Measurements from ENCODE around the gene MADD.

MADD gene

DNA sequence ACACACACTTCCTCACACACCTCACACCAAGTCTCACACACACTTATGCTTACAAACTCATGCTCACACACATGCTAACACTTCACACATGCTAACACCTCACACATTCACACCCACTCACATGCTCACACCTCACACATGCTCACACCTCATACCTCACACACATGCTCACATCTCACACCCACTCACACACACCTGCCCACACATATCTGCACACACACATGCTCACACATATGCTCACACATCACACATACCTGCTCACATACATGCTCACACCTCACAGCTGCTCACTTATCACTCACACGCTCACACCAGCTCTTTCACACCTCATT, 87.0 kb downstream of the MADD start:
- no peak for DNase-seq (ENCODE audit: low read depth in 3 of 3)

DNA sequence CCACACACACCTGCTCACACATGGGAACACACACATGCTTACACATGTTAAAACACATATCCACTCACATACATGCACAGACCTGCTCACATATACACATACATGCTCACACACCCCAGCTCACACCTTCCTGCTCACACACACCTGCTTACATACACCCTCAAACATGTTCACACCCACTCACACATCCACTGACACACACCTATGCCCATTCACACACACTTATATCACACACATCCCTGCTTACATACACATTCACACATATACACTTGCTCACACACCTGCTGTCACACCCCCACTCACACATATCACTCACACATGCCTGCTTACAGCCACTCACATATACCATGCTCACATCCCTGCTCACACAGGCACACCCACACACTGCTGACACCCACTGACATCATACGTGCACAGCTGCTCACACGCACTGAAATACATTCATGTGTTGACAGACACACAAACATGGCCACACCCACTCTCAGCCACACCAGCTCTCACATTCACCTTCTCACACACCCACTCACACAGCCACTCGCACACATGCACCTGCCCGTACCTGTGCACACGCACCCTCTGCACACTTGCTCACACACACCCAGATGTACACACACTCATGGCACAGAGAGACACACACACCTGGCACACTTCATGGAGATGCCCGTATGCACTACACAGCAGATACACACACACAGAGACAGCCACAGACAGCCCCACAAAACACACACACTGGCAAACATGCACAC, 88.2 kb downstream of the MADD start:
- no peak for DNase-seq (ENCODE audit: low read depth in 3 of 3)

DNA sequence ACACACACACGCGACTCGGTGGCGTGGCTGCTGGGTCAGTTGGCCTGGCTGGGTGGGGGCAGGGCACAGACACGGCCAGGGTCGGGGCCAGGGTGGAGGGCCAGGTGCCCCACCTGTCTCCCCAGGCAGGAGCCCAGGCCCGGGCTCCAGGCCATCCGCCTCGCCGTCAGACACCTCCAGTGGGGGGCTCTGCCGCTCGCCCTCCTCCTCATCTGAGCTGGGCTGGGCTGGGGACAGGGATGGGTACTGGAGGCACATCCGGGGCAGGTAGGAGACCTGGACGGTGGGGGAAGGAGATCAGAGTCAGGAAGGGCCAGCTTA, 88.8 kb downstream of the MADD start:
- no peak for DNase-seq (ENCODE audit: low read depth in 3 of 3)

DNA sequence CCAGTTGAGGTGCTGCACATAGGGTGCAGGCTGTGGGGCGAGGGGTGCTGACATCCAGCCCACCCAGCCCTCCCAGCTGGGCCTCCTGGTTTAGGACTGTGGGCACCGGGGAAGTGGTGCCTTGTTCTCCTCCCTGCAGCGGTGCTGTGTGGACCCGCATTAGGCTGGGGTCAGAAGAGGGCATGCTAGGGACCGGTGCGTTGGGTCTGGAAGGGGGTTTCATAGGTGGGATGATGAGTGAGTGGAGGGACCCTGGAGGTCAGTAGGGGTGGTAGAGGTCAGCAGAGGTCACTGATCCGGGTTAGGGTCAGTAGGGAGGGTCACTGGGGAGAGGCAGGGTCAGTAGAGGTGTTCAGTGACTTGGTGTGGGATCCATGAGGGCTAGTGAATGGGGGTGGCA, 89.2 kb downstream of the MADD start:
- no peak for DNase-seq (ENCODE audit: low read depth in 3 of 3)

DNA sequence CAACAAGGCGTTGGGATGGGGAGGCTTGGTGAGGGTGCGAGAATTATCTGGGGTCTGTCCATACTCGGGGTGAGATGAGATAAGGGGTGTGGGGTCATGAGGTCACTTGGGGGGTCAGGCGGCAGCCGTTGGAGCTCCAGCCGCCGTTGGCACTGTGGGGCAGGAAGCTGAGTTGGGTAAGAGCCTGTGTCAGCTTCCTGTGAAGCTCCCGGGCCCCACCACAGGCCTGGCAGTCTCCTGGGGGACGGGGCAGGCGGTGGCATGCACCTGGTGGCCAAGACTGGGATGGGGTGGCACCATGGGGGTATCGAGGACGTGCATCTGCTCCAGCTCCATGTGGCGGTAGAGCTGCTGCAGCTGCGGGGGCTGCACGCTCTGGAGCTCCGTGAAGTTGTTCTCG, 89.7 kb downstream of the MADD start:
- no peak for DNase-seq (ENCODE audit: low read depth in 3 of 3)

DNA sequence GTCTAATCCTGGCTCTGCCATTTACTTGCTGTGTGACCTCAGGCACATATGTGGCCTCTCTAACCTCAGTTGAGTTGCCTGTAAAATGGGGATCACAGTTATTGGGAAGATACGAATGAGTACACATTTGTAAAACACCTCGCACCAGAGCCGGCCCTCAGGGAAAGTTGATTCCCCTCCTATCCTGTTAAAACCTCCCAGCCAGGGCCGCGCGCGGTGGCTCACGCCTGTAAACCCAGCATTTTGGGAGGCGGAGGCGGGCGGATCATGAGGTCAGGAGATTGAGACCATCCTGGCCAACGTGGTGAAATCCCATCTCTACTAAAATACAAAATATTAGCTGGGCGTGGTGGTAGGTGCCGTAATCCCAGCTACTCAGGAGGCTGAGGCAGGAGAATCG, 90.4 kb downstream of the MADD start:
- no peak for DNase-seq (ENCODE audit: low read depth in 3 of 3)

DNA sequence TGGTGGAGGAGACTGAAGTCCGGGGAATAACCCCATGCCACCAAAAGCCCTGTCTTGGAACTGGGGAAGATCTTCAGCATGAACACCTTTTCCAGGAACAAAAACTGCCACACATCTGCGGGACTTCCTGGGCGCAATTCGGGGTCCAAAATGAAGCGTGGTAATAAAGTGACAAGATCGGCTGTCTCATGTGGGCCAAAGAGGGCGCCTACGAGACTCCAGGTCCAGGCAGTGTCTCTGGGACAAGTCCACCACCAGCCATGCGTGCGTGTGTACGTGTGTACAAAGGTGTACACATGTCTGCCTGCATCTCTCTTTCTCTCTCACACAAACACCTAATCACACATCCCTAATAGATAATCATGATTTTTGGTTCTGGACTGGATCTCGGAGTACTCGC, 91.5 kb downstream of the MADD start:
- DNase-seq (ENCODE audit: low read depth in 3 of 3) = no peak

DNA sequence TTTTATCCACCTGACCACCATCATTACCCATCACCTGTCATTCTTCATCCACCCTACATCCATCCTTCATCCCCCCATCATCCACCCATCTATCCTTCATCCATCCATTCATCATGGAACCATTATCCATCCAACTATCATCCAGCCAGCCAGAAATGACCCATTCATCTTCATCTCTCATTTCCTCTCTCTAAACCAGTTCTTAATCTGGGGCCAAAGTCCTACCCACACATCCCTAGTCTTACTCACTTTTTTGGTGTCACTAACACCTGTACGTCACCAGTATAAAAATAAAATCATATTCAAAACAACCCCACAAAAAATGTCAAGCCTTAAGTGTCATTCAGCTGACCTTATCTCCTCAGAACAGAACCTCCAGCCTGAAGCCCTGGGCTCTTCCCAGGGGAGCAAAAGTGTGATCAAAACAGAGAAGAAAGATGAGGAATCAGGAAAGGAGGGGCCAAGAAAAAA, 96.1 kb downstream of the MADD start:
- DNase-seq (ENCODE audit: low read depth in 3 of 3) = no peak

DNA sequence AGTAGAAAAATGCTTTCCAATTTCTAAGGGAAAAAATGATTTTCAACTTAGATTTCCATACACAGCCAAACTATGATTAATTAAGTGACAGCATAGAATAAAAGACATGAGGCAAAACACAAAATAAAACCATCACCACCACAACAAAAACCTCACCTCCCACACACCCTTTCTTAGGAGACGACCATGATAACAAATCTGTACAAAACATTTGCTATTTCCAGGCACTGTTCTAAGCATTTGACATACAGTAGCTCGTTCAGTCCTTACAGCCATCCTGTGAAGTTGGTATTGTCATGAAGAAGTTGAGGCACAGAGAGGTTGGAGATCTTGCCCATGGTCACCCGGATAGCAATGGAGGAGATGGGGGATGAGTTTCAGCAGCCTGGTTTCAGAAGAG, 99.7 kb downstream of the MADD start:
- no peak for DNase-seq (ENCODE audit: low read depth in 3 of 3)

DNA sequence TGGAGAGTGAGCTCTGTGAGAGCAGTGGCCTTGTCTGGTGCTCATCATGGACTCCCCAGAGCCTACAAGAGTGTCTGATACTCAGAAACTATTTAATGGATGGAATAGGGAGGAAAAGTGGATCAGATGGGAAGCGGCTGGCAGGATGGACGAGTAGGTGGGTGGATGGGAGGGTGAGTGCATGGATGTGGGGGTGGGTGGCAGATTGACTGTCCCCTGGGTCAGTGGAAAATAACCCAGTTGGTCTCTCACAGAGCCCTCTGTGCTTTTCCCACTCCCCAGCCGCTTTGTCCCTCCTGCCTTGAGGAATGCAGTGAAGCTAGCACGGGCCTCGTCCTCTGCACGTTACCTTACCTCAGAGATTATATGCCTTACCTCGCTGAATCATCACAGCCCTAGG, 102.5 kb downstream of the MADD start:
- DNase-seq (ENCODE audit: low read depth in 3 of 3) = no peak

DNA sequence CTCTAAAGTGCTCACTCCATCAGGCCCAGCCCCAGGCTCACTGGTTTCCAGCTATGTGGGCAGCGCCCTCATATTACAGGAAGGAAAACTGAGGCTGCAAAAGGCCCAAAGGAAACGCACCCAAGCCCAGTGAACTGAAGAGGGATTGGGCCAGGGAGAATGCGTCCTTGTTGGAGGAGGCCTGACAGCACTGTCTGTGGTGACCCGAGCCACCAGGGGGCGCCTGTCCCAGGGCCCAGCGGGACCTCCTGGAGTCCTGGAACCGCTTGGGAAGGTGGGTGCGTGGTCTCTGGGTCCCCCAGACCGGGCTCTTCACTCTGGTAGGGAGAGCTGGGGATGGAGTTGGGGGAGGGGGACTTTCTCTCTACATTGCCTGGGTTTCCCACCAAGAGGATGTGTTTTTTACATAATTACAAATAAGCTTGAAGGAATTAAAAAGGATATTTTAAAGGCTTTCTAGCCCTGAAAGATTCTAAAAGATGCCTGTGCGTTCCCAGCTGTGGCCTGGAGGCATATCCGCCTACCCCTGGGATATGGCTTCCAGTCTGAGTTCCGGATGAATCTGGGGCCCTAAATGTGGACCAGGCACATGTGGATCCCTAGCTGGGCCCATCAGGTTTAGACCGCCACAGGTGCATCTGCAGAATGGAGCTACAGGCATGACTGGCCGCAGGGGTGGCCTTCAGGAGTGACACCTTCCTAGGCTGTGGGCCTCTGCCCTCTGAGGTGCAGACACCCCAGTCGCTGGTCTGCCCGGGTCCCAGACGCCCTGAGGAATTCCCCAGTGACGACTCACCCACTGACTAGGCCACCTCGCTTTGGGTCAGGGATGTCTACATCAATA, 104.2 kb downstream of the MADD start:
- DNase-seq (ENCODE audit: low read depth in 3 of 3) = peak; percentile 65 to 84 (median 70)

DNA sequence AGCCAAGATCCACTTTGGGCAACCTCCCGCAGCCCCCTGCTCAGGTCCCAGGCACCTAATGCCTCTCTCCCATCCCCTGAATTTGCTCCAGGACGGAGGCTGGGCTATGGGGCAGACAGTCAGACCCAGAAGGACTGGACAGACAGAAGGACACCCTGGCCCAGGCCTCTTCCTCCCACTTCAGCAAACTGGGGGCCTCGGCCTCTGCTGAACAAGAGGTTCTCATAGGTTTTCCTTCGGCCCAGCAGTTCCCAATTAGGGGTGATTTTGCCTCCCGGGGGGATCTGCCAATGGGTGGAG, 104.7 kb downstream of the MADD start:
- DNase-seq (ENCODE audit: low read depth in 3 of 3) = no peak

DNA sequence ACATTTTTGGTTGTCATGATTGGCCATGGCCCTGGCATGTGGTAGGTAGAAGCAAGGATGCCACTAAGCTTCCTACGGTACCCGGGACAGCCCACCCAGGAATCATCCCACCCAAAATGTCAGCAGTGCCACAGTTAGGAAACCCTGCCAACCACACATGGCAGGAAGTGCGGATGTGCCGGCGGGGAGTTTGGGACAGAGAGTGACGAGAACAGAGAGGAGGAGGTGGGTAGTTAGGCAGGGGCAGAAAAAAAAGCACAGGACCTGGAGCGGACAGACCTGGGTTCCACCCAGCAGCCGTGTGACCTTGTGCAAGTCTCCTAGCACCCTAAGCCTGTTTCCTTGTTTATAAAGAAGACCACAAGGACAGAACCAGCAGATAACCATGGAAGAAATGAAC, 105.1 kb downstream of the MADD start:
- DNase-seq (ENCODE audit: low read depth in 3 of 3) = no peak

DNA sequence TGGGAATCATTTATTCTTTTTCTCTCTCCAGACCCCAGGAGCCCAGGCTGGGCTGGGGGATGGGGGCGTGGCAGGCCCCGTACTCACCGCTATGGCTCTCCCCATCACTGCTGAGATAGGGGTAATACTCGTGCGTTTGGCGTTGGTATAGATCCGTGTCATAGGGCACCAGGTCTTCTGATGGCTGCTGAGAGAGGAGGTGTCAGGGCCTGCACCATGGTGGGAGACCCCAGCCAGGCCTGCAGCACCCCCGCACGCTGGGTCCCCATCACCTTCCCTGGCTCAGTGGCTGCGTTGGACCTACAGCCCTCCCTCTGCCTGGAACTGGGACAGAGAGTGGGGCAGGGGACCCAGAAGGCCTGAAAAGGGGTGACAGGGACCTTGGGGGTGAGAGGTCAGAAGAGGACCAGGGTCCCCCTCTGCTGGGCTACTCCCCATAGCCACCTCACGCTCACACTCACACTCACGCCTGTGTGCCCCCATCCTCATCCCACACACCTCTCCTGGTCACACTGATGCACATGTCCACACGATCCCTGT, 105.7 kb downstream of the MADD start:
- no peak for DNase-seq (ENCODE audit: low read depth in 3 of 3)

DNA sequence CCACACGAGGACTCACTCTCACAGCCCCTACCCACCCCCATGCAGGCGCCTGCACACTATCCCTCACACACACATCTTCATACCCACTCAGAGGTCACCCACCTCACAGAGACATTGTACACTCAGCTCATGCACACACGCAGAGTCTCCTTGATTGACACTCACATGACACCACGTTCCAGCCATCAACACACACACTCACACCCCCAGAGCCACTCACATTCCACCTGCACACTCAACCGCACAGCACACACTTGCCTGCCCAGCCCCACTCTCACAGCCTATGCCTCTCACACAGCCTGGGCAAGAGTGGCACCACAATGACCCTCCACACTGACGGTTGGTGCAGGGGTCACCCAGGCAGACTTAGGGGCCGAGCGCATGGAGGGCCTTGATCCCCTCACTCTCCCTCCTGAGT, 106.2 kb downstream of the MADD start:
- no peak for DNase-seq (ENCODE audit: low read depth in 3 of 3)

DNA sequence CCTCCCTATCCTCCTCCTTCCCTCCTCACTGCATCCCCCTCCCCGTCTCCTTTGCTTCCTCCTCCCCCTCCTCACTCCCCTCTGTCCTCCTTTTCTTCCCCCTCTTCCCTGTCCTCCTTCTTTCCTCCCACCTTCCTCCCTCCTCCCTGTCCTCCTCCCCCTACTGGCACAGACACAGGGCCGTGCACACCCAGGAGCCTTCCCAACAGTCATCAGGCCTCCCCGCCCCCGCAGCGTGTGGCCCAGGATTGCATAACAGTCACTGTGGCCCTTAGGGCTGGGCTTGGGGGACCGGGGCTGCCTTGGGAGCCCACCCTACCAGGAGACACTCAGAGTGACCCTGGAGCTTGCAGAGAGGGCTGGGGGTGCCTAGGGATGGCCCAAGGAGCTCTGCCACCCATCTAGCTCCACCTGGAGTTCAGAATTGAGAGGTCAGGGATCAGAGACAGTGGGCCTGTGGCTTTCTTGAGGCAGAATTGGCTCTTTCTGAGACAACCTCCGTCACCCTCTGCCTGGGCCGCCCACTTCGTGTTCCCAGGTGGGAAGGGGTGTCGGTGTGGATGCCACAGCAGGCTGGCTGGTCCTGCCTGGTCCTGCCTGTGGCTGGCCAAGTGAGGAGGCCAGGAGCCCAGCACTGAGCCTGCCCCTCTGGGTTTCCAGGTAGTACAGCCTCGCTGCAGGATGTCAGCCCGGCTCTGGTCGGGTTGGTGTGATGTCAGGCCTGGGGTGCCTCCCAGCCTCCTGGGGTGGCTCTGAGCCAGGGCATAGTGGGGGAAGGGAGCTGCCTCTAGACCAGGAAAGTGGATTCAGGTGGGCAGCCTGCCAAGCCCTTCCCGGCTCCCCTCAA, 106.8 kb downstream of the MADD start:
- no peak for DNase-seq (ENCODE audit: low read depth in 3 of 3)

DNA sequence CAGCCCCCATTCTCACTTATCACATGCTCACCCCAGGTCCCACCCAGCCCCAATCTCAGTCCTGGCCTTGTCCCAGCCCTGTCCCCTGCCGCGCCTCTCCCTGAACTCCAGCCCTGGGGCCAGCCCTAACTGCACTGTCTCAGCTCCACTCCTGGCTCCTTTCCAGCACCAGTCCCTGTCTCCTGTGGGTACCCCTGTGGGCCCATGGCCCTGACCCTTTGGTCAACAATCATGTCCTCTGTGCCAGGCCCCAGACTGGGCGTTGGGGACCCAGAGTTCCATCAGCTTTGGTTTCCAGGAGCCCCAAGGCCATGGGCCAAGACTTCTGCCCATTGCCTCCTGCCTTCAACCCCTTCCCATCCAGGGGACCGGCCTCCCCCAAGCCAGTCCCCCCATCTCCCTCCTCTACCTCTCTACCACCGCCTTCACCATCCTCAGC, 107.7 kb downstream of the MADD start:
- no peak for DNase-seq (ENCODE audit: low read depth in 3 of 3)

DNA sequence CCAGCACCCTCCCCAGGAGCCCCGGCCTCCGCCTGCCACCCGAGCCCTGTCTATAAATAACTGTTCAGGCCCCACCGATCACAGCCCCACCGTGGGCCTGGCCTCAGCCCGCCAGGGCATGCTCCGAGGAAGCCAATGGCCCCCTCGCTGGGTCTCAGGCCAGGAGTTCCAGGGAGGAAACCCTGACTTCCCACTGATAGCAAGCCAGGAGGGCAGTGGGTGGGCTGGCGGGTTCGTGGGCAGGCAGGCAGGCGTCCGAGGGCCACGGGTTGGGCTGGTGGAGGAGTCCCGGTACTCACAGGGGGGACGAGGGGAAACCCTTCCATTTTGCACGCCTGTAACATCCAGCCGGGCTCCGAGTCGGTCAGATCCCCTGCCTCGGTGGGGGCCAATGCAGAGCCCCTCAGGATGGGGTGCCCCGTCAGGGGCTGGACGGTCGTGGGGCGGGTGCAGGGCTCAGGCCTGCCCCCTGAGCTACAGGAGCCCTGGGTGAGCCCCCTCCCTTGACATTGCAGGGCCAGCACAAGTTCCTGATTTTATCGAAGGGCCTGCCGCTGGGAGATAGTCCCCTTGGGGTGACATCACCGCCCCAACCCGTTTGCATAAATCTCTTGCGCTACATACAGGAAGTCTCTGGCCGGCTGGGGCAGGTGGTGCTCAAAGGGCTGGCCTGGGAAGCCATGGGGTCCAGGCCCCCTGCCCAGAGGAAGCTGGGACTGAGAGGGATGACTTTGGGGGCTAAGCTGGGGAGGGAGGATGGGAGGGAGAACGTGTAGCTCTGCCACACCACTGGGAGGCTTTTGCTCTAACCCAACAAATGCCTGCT, 108.3 kb downstream of the MADD start, which contains the start of gene SPI1:
SPI1 (minus strand) TSS at position 538 of the 826 bp plus-strand sequence; CDS start at position 344, 194 bp downstream.
- DNase-seq (ENCODE audit: low read depth in 3 of 3) = no peak

DNA sequence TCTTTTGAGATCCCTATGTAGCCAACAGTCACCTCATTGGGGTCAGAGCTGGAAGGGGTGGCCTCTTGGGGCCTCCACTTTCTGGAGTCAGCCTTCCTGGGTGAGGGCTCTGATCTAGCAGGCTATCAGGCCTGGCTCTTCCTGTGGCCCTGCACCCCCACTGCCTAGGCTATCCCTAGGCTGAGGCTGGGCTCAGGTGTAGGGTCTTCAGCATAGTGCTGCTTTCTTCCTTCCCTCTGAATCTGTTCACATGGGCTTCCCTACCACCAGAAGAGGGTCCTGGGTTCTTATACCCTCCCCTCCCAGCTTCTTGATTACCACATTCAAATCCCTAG, 108.9 kb downstream of the MADD start:
- DNase-seq (ENCODE audit: low read depth in 3 of 3) = no peak

DNA sequence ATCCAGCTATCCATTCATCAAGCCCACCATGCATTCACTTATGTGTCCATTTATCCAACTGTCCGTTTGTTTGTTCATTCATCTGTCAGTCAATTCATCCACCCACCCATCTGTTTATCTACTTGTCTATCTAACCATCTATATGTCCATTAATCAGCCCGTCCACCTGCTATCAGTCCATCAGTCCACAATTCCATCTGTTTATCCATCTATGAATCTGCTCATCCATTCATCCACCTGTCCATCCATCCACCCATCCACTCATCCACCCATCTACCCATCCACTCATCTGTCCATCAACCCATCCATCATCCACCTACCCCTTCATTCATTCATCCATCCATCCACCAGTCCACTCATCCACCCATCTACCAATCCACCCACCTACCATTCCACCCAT, 109.4 kb downstream of the MADD start:
- no peak for DNase-seq (ENCODE audit: low read depth in 3 of 3)

Measured in stimulated activated CD4-positive, alpha-beta T cell treated with anti-CD3 and anti-CD28 coated beads, TNF-alpha, amount 100 ng/mL, for 24 hours (primary cell).